Testis (tissue), 3 donors: ENCODE results near the gene SIRT7. TPM values are rescaled to one million over a fixed set of nuclear protein-coding genes. Genes with fewer than 3 reads are reported as not detected.
A peak's percentile ranks its signal among the peaks of the same experiment; 100 is the strongest.

Experiments used
- DNase-seq: peaks from one replicate; pipeline ENCODE4 v3.0.0-alpha.2; 2019
- H3K27ac ChIP-seq, 2 donors: fragments of 200-600 bp; sonication (generic); one replicate each; pipeline ENCODE4 v1.5.1; 2019
- H3K27me3 ChIP-seq: fragments of 200-600 bp; sonication (generic); one replicate; pipeline ENCODE4 v1.5.1; 2019
- H3K36me3 ChIP-seq: fragments of 200-600 bp; sonication (generic); one replicate; pipeline ENCODE4 v1.5.1; 2017; ENCODE audit warnings: low read depth; ENCODE audit errors: missing control alignments
- H3K4me1 ChIP-seq: fragments of 200-600 bp; sonication (generic); one replicate; pipeline ENCODE4 v1.5.1; 2019
- H3K4me3 ChIP-seq, 2 donors: fragments of 200-600 bp; sonication (generic); one replicate each; pipeline ENCODE4 v1.5.1; 2017 to 2019
- H3K9me3 ChIP-seq: fragments of 200-600 bp; sonication (generic); one replicate; pipeline ENCODE4 v1.5.1; 2017
- POLR2A ChIP-seq: fragments of 450-650 bp; IDR thresholded peaks from one replicate; pipeline ENCODE4 v1.6.1; 2017; ENCODE audit warnings: antibody characterized with exemption, mild to moderate bottlenecking, moderate library complexity
- WGBS, 2 donors: methylation state at CpG; one replicate each; pipeline ENCODE4 v1.1.5; 2018; 5-methylcytosine and 5-hydroxymethylcytosine counted together
- intact Hi-C: fragments of 100-400 bp; cut with DNase I; formaldehyde crosslinking; loops from one replicate; pipeline ENCODE4 v1.15.1; 2023; ENCODE audit warnings: low total_unique reads
- polyA plus RNA-seq: library from polyadenylated mRNA; stranded (reverse); fragments of 350-450 nt; fragmentation: Illumina TruSeq; extraction: RNeasy Lipid Tissue Mini Kit (QIAGEN cat#74804); gene quantifications from one replicate; pipeline ENCODE4 v1.2.3, GENCODE V29; 2014; ENCODE audit warnings: low read depth, low replicate concordance; ENCODE audit not compliant: insufficient read depth
- total RNA-seq, 2 donors: library from RNA; depleted of rRNA; stranded (reverse); fragments of >200 nt; gene quantifications; one replicate each; pipeline ENCODE4 v1.2.3, GENCODE V29; 2016
- TF ChIP-seq, protein P1 (sequence below), 3 experiments: fragments of 450-650 bp in 2 of 3; fragments of 200-600 bp in 1 of 3; sonication (generic) in 1 of 3; IDR thresholded peaks; one replicate each; pipeline ENCODE4 v1.5.1; 2016 to 2019; ENCODE audit warnings: antibody characterized with exemption in 3 of 3, mild to moderate bottlenecking in 2 of 3, moderate library complexity in 1 of 3

The SIRT7 gene
- total and polyA plus RNA-seq, 3 donors from 2014 or later: 34.1 to 59.3 (median 48.4) TPM

DNA sequence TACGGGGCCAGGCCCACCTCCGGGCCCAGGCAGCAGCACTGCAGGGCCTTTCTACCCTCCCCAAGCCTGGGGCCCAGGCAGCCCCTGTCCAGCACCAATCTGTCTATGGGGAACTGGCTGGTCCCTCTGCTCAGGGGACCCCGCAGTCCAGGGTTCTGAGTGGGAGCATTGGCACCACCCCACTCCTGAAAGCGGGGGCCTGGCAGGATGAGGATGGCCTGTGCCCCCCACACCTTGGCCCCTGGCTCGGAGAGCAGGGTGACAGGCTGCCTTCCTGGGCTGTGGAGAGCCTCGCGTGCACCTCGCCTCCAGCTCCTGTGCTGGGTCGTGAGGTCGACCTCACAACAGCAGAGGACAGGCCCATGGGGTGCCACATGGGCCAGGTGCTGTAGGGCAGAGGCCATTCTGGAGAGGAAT, 14.6 kb downstream of the SIRT7 start:
- WGBS, 2 donors: 88 to 89% methylated on average over 3 to 10 of the region's 10 CpGs
- intact Hi-C loops: no loop called here
- no peak for DNase-seq
- Histone ChIP-seq H3K9me3 (no peaks in the 10 kb centered on the region), H3K4me1 (peaks cover 6% of the 10 kb centered on the region), H3K36me3 (no peaks in the 10 kb centered on the region), H3K4me3 (no peak overlapping the region), H3K27ac (no peak overlapping the region), H3K27me3 (no peaks in the 10 kb centered on the region)
- TF ChIP-seq POLR2A: no peak

DNA sequence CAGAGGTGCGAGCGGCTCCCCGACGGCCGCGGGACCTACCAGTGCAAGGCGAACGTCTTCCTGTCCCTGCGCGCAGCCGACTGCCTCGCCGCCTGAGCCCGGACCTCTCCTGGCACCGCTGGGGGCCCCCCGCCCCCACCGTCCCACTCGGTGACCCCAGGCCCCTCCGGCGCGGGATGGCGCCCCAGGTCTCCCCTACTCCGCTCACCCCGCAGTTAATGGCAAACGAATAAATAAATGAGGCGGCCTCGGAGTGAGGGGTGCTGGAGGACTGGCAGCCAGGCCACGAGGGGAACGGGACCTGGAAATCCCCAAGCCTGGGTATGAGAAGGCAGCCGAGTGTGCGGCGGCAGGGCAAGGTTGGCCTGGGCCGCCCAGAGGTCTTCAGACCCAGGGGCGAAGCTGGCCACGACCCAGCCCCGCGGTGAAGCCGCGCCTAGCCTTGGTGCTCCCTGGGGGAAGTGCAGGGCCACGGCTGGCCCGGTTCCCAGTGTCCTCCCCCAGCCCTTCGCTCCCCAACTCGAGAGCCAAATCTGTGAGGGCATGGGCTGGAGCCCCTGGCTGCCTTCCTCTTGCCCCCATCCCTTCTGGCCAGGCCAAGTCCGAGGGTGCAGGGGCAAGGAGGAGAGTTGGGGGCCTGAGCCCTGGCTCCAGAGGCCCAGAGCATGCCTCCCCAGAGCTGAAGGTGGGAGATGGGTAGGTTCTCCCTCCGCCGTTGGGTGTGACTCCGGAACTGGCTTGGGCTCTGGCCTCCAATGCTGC, 15.1 kb downstream of the SIRT7 start:
- Histone ChIP-seq H3K27ac (no peak overlapping the region), H3K9me3 (no peaks in the 10 kb centered on the region), H3K4me3 (peak overlapping the region; percentile 26 to 36), H3K36me3 (no peaks in the 10 kb centered on the region), H3K4me1 (peaks cover 6% of the 10 kb centered on the region), H3K27me3 (no peaks in the 10 kb centered on the region)
- 43 to 63% methylated on average over 8 to 40 of the region's 47 CpGs for WGBS, 2 donors
- intact Hi-C loops: no loop called here
- DNase-seq: no peak
- TF ChIP-seq, protein P1, sequence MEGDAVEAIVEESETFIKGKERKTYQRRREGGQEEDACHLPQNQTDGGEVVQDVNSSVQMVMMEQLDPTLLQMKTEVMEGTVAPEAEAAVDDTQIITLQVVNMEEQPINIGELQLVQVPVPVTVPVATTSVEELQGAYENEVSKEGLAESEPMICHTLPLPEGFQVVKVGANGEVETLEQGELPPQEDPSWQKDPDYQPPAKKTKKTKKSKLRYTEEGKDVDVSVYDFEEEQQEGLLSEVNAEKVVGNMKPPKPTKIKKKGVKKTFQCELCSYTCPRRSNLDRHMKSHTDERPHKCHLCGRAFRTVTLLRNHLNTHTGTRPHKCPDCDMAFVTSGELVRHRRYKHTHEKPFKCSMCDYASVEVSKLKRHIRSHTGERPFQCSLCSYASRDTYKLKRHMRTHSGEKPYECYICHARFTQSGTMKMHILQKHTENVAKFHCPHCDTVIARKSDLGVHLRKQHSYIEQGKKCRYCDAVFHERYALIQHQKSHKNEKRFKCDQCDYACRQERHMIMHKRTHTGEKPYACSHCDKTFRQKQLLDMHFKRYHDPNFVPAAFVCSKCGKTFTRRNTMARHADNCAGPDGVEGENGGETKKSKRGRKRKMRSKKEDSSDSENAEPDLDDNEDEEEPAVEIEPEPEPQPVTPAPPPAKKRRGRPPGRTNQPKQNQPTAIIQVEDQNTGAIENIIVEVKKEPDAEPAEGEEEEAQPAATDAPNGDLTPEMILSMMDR (IDR thresholded peaks at IDR 0.05): no peak
- TF ChIP-seq POLR2A: no peak

DNA sequence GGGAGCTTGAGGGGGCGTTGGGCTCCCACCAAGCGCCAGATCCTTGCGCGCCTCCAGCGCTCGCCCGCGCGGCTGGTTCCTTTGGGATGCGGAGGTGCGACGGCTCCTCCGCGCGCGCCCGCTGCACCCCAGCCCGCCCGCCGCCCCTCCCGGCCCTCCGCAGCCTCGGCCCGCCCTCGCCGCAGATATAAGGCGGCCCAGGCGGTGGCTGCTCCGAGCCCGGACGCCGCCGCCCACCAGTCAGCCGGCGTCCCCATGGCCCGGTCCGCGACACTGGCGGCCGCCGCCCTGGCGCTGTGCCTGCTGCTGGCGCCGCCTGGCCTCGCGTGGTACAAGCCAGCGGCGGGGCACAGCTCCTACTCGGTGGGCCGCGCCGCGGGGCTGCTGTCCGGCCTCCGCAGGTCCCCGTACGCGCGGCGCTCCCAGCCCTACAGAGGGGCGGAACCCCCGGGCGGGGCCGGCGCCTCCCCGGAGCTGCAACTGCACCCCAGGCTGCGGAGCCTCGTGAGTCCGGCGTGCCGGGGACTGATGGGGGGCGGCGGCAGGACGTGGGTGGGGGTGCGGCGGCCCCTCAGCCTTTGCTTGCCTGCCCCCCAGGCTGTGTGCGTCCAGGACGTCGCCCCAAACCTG, 15.8 kb downstream of the SIRT7 start, which contains the start of gene NPB:
NPB (plus strand) TSS at position 216 of the 630 bp plus-strand sequence; CDS start at position 256, 40 bp downstream.
- TF ChIP-seq POLR2A: no peak
- TF ChIP-seq, protein P1 (IDR thresholded peaks at IDR 0.05): no peak
- 5% methylated on average over 10 of the region's 79 CpGs; no CpG with 5 or more reads in 1 of the 2 donors for WGBS, 2 donors
- Histone ChIP-seq H3K9me3 (no peaks in the 10 kb centered on the region), H3K27ac (no peak within 1 kb of the TSS), H3K4me1 (peaks cover 6% of the 10 kb centered on the region), H3K36me3 (no peaks in the 10 kb centered on the region), H3K4me3 (peak within 1 kb of the TSS; percentile 26 to 36), H3K27me3 (no peaks in the 10 kb centered on the region)
- DNase-seq: no peak
- intact Hi-C loops: no loop called here

DNA sequence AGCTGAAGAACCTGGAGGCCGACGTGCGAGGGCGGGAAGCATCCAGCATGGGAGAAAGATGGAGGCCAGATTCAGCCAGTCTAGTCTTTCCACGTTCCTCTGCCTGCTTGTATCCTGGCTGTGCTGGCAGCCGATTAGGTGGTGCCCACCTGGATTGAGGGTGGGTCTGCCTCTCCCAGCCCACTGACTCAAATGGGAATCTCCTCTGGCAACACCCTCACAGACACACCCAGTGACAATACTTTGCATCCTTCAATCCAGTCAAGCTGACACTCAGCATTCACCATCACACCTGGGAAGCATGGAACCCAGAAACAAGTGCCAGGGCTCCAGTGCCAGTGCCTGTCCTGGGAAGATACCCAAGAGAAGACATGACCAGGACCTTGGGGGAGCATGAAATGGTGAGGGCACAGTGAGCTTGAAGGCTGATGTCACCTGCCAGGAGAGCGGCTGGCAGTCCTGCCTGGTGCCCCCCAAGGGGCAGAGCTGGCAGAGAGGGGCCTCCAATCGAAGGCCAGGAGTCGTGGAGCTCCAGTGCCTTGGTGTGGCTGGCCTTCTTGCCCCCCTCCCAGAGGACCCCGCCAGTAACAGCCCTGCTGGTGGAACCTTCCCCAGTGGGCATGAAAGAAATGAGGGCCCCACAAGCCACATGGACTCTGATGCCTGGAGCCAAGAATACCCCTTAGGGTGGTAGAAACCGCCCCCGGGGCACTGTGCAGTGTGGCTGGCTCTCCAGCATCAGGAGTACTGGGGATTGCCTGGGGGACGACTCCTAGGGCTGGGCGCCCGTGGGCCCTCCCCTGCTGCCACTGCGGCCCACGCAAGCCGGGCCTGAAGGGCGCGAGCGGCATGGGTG, 16.6 kb downstream of the SIRT7 start:
- H3K27ac ChIP-seq: no peak overlapping the region
- 53 to 72% methylated on average over 8 to 21 of the region's 21 CpGs for WGBS, 2 donors
- no peak for DNase-seq
- no peaks in the 10 kb centered on the region for H3K27me3 ChIP-seq
- H3K4me3 ChIP-seq: peak overlapping the region; percentile 26 to 36
- peaks cover 6% of the 10 kb centered on the region for H3K4me1 ChIP-seq
- TF ChIP-seq, protein P1 (IDR thresholded peaks at IDR 0.05): no peak
- TF ChIP-seq POLR2A: no peak
- no peaks in the 10 kb centered on the region for H3K9me3 ChIP-seq
- no peaks in the 10 kb centered on the region for H3K36me3 ChIP-seq
- intact Hi-C loops: no loop called here
